Aorta (tissue), 5 donors: ENCODE measurements around the gene GNG4. TPM values are rescaled to one million over a fixed set of nuclear protein-coding genes. Genes with fewer than 3 reads are reported as not detected.
"Not testable (repeated sequence)": the region's sequence is repeated elsewhere in the genome, so short reads cannot be mapped to it uniquely, and the experiment has no call there.

ENCODE experiments used
- ATAC-seq: fragments of 200-7000 bp; cut with Tn5 transposase; one replicate; pipeline ENCODE4 v1.9.1; 2022; ENCODE audit warnings: moderate library complexity; ENCODE audit not compliant: low FRiP score
- DNase-seq, 2 donors: peaks; one replicate each; pipeline ENCODE4 v3.0.0-alpha.2; 2020
- H3K27ac ChIP-seq, 2 donors: one replicate each; pipeline ENCODE4 v1.5.1; 2013; ENCODE audit warnings: low read length in 2 of 2, mild to moderate bottlenecking in 2 of 2, moderate library complexity in 2 of 2, control low read depth in 1 of 2, inconsistent platforms in 1 of 2, low read depth in 1 of 2
- H3K27me3 ChIP-seq, 2 donors: one replicate each; pipeline ENCODE4 v1.6.1; 2013; ENCODE audit warnings: control low read depth in 1 of 2, low read length in 1 of 2, mild to moderate bottlenecking in 1 of 2, moderate library complexity in 1 of 2; ENCODE audit not compliant: insufficient read depth in 2 of 2, control insufficient read depth in 1 of 2
- H3K36me3 ChIP-seq, 2 donors: one replicate each; pipeline ENCODE4 v1.6.1; 2013; ENCODE audit warnings: control low read depth in 1 of 2, low read length in 1 of 2, mild to moderate bottlenecking in 1 of 2; ENCODE audit not compliant: insufficient read depth in 2 of 2, control insufficient read depth in 1 of 2
- H3K4me1 ChIP-seq, 2 donors: one replicate each; pipeline ENCODE4 v1.6.1; 2013; ENCODE audit warnings: low read length in 2 of 2, control low read depth in 1 of 2, mild to moderate bottlenecking in 1 of 2, moderate library complexity in 1 of 2; ENCODE audit not compliant: insufficient read depth in 2 of 2, control insufficient read depth in 1 of 2
- H3K4me3 ChIP-seq, 2 donors: one replicate each; pipeline ENCODE4 v1.5.1; 2013; ENCODE audit warnings: low read length in 2 of 2, control low read depth in 1 of 2, mild to moderate bottlenecking in 1 of 2
- H3K9me3 ChIP-seq: one replicate; pipeline ENCODE4 v1.6.1; 2013; ENCODE audit warnings: mild to moderate bottlenecking, low read length; ENCODE audit not compliant: control insufficient read depth
- WGBS, 2 donors: extraction: QIAGEN DNeasy Blood & Tissue Kit; methylation state at CpG; one replicate each; pipeline ENCODE4 v1.1.7; 2013; 5-methylcytosine and 5-hydroxymethylcytosine counted together
- intact Hi-C, 2 donors: fragments of 100-400 bp; cut with DNase I; formaldehyde crosslinking; loops; one replicate each; pipeline versions ENCODE4 v1.14.2 to v1.15.0; 2022
- polyA plus RNA-seq, 2 donors: library from polyadenylated mRNA; stranded (reverse); fragments of 200-250 nt; gene quantifications; one replicate each; pipeline ENCODE4 v1.2.3, GENCODE V29; 2013
- total RNA-seq, 2 donors: library from RNA; stranded (reverse); fragmentation: NEBNext Ultra II Directional; extraction: Animal tissue kit (Norgen Biotek cat#: 25700); gene quantifications; one replicate each; pipeline ENCODE4 v1.2.1, GENCODE V29; 2021
- donor health status: healthy with polysubstance abuse.
- donor health status: Bipolar disorder and iron deficiency.
- donor health status: DM: no; HTN: no; CAD: no.
- donor health status: DM: no; HTN: no; CAD: no.
- donor health status: DM: yes; HTN: yes; CAD: no.

Gene GNG4
- total and polyA plus RNA-seq, 4 donors, result 0.23 to 4.4 (median 0.62) TPM

DNA sequence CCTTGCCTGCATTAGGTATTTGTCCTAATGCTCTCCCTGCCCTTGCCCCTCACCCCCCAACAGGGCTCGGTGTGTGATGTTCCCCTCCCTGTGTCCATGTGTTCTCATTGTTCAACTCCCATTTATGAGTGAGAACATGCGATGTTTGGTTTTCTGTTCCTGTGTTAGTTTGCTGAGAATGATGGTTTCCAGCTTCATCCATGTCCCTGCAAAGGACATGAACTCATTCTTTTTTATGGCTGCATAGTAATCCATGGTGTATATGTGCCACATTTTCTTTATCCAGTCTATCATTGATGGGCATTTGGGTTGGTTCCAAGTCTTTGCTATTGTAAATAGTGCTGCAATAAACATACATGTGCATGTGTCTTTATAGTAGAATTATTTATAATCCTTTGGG is 11.0 kb downstream of the GNG4 start:
- not testable (repeated sequence) for H3K9me3 ChIP-seq

DNA sequence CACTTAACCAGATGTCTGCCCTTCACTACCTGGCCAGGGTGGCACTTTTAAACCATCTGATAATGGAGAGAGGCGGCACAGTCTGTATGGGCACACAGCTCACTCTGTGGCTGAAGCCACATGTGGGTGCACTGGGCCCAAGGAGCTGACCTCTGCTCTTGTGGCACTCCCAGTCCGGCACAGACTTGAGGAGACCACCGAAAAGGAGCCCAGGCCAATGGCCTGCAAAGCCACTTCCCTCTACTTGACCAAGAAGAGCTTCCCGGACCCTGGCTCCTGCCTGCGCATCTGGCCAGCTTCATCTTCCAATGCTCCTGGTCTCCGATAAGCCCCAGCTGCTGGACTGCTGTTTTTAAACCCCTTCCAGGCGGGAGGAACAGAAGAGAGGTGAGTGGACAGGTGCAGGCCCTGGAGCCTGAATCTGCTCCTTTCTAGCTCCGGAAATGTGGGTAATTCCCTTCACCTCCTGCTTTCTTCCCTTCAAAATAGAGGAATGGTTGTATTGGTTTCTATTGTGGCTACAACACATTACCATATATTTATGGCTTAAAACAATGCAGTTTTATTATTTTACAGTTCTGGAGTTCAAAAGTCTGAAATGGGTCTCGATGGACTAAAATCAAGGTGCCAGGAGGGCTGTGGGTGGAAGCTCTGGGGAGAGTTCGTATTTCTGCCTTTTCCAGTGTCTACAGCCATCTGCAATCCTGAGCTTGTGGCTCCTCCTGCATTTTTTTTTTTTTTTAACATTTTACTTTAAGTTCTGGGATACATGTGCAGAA is 11.6 kb downstream of the GNG4 start:
- no peak overlapping the region for H3K27ac ChIP-seq
- no peak for ATAC-seq
- H3K9me3 ChIP-seq, result no peaks in the 10 kb centered on the region
- no peaks in the 10 kb centered on the region for H3K27me3 ChIP-seq
- no peaks in the 10 kb centered on the region for H3K4me1 ChIP-seq
- WGBS, 2 donors, result 83 to 92% methylated on average over 10 of the region's 10 CpGs
- H3K36me3 ChIP-seq, result no peaks in the 10 kb centered on the region
- DNase-seq, result no peak
- H3K4me3 ChIP-seq, result no peak overlapping the region
- intact Hi-C loops, result no loop called here

More for the DNA sequence above, 11.0 kb downstream of the GNG4 start:
- WGBS, 2 donors, result 94 to 100% methylated on average over 1 to 2 of the region's 2 CpGs
- H3K4me3 ChIP-seq, intact Hi-C loops, H3K27ac ChIP-seq, H3K36me3 ChIP-seq, DNase-seq, ATAC-seq, H3K4me1 ChIP-seq, H3K27me3 ChIP-seq: not testable (repeated sequence)

DNA sequence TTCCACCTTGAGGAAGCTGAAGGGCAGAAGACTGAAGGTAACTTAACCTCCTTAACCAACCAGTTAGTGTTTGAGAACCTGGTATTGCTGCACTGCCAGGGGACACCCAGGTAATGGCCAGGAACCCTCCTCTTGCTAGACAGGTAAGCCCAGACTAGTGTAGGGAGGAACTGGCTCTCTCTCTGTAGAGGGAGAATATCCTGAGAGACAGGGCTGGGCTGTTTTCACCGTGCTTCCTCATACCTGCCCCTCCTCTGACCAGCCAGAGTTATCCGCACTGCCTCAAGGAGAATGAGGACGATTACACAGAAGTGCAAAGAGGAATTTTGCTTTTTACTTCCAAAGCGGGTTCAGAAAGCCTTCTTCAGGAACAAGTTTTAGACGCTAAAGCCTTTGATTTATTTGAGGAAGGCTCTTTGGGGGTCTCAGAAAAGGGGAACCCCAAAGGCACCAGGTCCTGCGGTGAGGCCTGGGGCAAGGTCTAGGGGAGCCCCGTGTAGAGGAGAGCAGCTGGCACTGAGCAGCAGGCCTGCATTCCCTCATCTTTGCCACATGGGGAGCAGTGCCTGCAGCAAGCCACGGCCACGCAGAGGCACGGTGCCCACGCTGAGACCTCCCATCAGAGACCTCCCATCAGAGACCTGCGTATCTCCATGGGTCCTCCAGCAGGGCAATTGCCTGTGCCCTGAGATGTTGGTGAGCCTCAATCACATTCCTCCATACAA is 13.5 kb downstream of the GNG4 start:
- no peaks in the 10 kb centered on the region for H3K4me1 ChIP-seq
- no peaks in the 10 kb centered on the region for H3K9me3 ChIP-seq
- H3K36me3 ChIP-seq, result no peaks in the 10 kb centered on the region
- no peaks in the 10 kb centered on the region for H3K27me3 ChIP-seq
- H3K4me3 ChIP-seq, result no peak overlapping the region
- DNase-seq (no peak), ATAC-seq (no peak)
- intact Hi-C loops, result no loop called here
- no peak overlapping the region for H3K27ac ChIP-seq
- WGBS, 2 donors, result 58 to 68% methylated on average over 12 of the region's 12 CpGs

GRCh38 chr1:235632506-235633401 is 16.8 kb downstream of the GNG4 start:
- DNase-seq, result peak in 1 of 2 donors; percentile 12
- 2 to 4% methylated on average over 14 of the region's 14 CpGs for WGBS, 2 donors
- intact Hi-C loops, result no loop called here

GRCh38 chr1:235631816-235632215 is 17.8 kb downstream of the GNG4 start:
- WGBS, 2 donors, result 87 to 89% methylated on average over 7 of the region's 7 CpGs
- Histone ChIP-seq H3K4me3 (no peak overlapping the region), H3K36me3 (no peaks in the 10 kb centered on the region), H3K9me3 (no peaks in the 10 kb centered on the region), H3K27ac (no peak overlapping the region), H3K27me3 (no peaks in the 10 kb centered on the region), H3K4me1 (no peaks in the 10 kb centered on the region)
- ATAC-seq, result no peak
- intact Hi-C loops, result no loop called here
- peak in 1 of 2 donors; percentile 49 for DNase-seq

More at GRCh38 chr1:235632506-235633401, 16.8 kb downstream of the GNG4 start:
- no peaks in the 10 kb centered on the region for H3K4me1 ChIP-seq
- no peak overlapping the region for H3K4me3 ChIP-seq
- no peaks in the 10 kb centered on the region for H3K36me3 ChIP-seq
- H3K9me3 ChIP-seq, result no peaks in the 10 kb centered on the region
- H3K27ac ChIP-seq, result no peak overlapping the region
- no peak for ATAC-seq
- no peaks in the 10 kb centered on the region for H3K27me3 ChIP-seq

DNA sequence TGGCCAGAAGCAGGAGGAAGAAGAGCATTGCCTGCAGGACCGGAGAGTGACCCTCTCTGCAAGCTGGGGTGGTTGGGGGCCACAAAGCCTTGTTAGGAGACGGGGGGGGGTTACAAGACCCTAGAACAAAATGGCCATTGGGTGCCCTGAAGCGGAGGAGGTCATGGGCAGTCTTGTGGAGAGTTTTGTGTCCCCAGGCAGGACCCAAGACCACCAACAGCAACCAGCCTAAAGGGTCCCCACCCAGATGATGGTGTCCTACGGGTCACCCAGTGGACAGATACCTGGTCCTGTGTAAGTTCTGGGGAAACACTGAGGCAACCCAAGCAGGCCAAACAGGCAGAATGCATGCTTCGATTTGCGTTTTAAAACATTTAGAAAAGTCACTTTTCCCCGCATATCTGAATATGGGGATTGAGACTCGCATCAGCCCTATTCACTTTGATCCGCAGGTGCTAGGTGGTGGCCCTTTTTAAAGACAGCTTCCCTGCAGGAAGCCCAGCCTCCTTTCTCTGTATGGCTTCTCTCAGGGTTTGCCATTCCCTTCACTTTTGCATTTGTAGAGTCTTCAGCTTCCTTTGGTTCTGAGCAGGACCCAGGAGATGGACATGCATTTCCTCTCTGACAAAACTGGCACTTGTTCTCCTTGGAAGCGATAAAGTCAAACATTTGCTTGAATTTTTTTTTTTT is 21.1 kb downstream of the GNG4 start:
- no peak for ATAC-seq
- Histone ChIP-seq H3K9me3 (no peaks in the 10 kb centered on the region), H3K4me1 (no peaks in the 10 kb centered on the region), H3K27ac (no peak overlapping the region), H3K36me3 (no peaks in the 10 kb centered on the region), H3K4me3 (no peak overlapping the region), H3K27me3 (no peaks in the 10 kb centered on the region)
- no peak for DNase-seq
- intact Hi-C loops, result no loop called here
- 81 to 85% methylated on average over 10 of the region's 10 CpGs for WGBS, 2 donors

DNA sequence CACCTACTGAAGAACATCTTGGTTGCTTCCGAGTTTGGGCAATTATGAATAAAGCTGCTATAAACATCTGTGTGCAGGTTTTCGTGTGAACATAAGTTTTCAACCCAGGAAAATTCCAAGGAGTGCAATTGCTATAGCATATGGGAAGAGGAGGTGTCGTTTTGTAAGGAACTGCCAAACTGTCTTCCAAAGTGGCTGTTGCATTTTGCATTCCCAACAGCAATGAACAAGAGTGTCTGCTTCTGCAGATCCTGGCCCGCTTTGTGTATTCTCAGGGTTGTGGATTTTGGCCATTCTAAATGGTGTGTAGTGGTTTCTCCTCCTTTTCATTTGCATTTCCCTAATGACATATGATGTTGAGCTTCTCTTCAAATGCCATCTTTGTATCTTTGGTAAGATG is 23.8 kb downstream of the GNG4 start:
- Histone ChIP-seq H3K27me3 (no peaks in the 10 kb centered on the region), H3K4me1 (no peaks in the 10 kb centered on the region), H3K9me3 (no peaks in the 10 kb centered on the region), H3K36me3 (no peaks in the 10 kb centered on the region), H3K27ac (no peak overlapping the region), H3K4me3 (no peak overlapping the region)
- ATAC-seq, result no peak
- WGBS, 2 donors, result 84 to 89% methylated on average over 4 of the region's 4 CpGs
- intact Hi-C loops, result no loop called here
- DNase-seq, result no peak

GRCh38 chr1:235625340-235625739 is 24.2 kb downstream of the GNG4 start:
- DNase-seq (peak in 1 of 2 donors; percentile 9), ATAC-seq (no peak)
- no peaks in the 10 kb centered on the region for H3K36me3 ChIP-seq
- H3K27ac ChIP-seq, result no peak overlapping the region
- no peaks in the 10 kb centered on the region for H3K9me3 ChIP-seq
- no peak overlapping the region for H3K4me3 ChIP-seq
- 83 to 93% methylated on average over 3 of the region's 3 CpGs for WGBS, 2 donors
- intact Hi-C loops, result no loop called here
- no peaks in the 10 kb centered on the region for H3K27me3 ChIP-seq
- no peaks in the 10 kb centered on the region for H3K4me1 ChIP-seq
